DMS 273 (cell line): ENCODE results near the gene FUT2.
"Not testable (repeated sequence)": the region's sequence is repeated elsewhere in the genome, so short reads cannot be mapped to it uniquely, and the experiment has no call there.

ENCODE experiments used
- DNase-seq: peaks from one replicate; lab custom pipeline; 2025; ENCODE audit not compliant: unreplicated experiment; lab: John Stamatoyannopoulos, UW

FUT2 gene

DNA sequence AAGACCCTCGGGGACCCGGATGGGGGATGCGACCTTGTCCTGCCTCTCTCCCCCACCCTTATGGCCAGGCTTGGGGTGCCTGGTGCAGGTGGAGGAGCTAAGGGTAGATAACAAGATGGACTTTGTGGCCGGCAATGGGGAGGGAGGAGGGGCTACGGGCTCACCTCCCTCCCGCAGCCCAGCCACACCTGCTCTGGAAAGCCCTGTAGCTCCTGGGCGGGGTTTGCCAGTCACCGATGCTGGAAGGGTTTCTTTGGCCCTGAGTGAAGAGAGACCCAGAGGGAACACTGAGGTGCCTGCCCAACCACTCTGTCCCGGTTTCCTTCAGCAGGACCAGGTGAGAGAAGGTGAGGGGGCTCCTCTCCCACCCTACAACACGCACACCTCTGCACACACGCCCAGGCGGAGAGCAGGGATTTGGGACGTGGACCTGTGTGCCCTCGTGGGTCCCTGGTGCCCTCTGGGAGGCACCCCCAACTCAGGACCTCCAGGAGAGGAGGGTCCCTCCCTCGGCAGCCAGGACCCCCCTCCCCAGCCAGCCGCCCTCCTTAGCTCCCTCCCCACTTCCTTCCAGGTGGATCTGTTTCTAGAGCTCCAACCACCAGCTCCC, at the start of gene FUT2:
FUT2 (plus strand) TSS at position 229 of the 610 bp plus-strand sequence. CDS start 6,986 bp downstream, outside the sequence.
- no peak for DNase-seq

GRCh38 chr19:48646001-48646721, 49.6 kb upstream of the FUT2 start, which contains the start of gene CA11:
TSS of gene CA11 (minus strand) at chr19:48646187. CDS start at chr19:48645632, 555 bp downstream.
- peak; percentile 98 for DNase-seq

GRCh38 chr19:48646722-48647216, 49.0 kb upstream of the FUT2 start:
- peak; percentile 59 for DNase-seq

GRCh38 chr19:48648134-48648533, 47.6 kb upstream of the FUT2 start:
- peak; percentile 39 for DNase-seq

DNA sequence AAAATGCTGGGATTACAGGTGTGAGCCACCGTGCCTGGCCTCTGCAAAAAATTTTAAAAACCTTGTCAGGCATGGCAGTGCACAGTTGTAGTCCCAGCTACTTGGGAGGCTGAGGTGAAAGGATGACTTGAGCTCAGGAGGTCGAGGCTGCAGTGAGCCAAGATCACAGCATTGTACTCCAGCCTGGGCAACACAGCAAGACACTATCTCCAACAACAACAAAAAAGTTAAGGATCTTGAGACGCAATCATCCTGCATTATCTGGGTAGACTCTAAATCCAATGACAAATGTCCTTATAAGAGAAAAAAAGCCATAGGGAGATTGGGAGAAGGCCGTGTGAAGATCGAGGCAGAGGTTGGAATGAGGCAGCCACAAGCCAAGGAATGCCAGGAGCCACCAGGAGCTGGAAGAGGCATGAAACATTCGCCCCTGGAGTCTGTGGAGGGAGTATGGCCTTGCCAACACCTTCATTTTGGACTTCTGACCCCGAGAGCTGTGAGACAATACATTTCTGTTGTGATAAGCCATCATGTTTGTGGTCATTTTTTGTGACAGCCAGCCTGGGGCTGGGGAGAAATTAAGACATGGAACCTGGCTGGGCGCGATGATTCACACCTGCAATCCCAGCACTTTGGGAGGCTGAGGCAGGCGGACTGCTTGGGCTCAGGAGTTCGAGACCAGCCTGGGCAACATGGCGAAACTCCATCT, 44.6 kb upstream of the FUT2 start:
- DNase-seq = no peak

DNA sequence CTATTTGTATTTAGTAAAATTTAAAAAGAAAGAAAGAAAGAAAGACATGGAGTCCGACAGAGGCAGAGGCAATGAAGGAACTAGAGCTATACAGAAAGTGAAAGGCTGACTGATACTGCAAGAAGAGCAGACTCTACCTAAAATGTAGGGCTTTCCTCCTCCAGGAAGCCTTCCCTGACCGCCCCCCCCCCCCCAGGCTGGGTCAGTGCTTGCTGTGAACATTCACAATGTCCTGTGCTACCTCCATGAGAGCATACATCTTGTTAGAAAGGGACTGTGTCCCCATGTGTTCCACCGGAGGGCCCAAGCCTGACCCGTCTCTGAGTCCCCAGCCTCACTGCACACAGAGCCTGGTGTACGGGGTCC, 44.1 kb upstream of the FUT2 start:
- DNase-seq = no peak

DNA sequence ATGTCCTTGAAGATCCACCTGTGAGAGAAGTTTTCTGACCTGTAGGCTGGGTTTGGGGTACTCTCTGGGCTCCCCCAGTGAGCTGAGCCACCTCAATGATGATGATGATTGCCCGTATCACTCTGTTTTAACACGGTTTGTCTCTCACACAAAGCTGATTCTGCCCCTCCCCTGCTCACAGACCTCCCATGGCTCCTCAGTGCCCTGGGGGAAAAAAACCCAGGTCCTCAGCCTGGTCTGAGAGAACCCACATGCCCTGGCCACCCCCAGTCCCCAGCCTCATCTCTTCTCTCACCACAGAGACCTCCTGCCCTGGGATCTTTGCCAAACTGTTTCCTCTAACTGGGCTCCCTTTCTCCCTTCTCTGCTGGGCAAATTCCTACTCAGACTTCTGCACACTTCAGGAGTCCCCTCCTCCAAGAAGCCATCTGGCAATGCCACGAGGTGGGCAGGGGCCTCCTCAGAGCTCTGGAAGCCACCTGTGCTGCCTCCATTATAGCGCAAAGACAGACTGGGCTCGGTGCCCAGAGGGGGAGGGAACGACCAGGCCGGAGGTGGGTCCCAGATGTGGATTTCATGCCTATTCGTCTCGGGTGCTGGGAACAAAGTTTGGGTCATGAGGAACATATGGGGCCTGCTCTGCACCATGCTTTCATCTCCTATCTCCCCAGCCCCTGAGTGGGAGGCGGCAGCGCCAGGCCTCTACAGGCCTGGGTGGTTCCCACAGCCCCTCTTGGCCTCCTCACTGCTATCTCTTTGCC, 41.3 kb upstream of the FUT2 start:
- DNase-seq = peak; percentile 100

DNA sequence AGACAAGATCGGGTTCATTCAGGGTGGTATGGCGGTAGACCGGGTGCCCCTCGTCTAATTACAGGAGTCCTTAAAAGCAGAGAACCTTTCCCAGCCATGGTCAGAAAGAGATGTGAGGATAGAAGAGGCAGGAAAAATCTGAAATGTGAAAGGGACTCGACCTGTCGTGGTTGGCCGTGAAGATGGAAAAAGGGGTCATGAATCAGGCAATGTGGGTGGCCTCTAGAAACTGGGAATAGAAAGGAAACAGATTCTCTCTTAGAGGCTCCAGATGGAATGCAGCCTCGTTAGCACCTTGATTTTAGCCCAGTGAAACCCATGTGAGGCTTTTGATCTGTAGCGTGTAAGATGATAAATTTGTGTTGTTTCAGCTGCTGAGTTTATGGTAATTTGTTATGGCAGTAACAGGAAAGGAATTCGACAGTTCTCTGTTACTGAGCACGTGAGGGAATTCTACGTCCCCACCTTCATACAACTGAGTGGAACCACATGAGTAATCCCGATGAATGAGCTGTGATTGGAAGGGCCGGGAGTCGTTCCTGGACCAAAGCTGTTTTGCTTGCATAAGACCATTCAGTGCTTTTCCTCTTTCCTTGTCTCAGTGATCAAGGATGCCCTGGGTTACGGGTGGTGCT, 38.8 kb upstream of the FUT2 start:
- peak; percentile 74 for DNase-seq

GRCh38 chr19:48657828-48658227, 37.9 kb upstream of the FUT2 start:
- DNase-seq = not testable (repeated sequence)

GRCh38 chr19:48658483-48658882, 37.3 kb upstream of the FUT2 start:
- no peak for DNase-seq

- DNase-seq = peak; percentile 95
These were observed 36.0 kb upstream of the FUT2 start for GRCh38 chr19:48659768-48660167.

DNA sequence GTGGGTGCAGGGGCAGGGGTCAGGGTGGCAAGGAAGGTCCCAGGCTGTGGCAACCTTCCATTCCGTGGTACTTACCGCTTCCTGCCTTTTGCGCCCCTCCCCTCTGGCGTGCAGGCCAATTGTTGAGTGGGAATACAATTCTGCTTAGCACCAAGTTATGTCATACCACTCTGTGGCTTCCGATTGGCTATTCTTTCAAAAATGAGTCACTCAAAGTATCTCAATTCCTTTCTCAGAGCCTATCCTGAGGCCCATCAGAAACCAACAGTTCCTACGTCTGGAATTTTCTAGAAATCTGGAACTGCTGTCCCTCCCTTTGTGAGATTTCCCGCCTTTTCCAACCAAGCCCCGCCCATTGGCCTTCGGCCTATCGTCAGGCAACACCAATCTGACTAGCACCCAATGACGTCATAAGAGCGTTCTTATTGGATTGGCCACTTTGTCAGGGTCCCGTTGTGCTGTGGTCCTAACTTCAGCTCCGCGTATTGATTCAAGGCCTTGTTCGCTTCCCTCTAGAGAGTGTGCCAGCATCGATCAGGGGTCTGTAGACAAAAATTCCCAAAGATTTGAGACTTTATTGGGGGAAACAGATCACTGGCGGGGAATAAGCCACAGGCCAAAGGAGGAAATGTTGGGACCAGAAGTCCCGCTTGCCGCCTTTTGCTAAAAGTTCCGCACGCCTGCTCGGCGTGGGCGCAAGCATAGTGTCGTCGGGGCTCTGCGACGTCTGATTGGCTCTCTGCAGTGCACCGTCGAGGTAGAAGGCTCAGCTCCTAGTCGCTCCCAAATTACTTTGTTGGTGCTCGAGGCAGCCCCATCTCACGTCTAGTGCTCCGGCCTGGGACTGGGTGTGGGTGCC, 34.7 kb upstream of the FUT2 start:
- peak; percentile 99 for DNase-seq

- DNase-seq = no peak
These were observed 34.1 kb upstream of the FUT2 start for GRCh38 chr19:48661711-48662090.

DNA sequence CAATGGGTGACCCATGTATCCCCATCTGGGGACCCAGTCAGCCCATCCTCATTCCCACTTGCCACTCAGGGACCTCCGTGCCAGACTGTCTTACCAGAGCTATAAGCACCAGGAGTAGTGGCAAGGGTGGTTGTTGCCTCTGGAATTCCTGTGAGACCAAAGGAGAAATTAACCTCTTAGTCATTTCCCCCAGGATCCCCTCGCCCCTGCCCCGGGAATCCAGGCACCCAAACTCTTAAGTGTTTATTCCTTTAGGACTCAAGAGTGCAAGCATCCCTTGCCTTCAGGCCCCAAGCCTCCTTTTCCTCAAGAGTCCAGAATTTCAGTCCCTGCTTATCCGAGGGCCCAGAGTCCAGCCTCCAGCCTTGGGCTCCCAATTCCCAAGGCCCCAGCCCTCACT, 32.1 kb upstream of the FUT2 start:
- DNase-seq = no peak

- no peak for DNase-seq
These were observed 31.3 kb upstream of the FUT2 start for GRCh38 chr19:48664476-48664875.

GRCh38 chr19:48665786-48666185, 30.0 kb upstream of the FUT2 start:
- DNase-seq = no peak

DNA sequence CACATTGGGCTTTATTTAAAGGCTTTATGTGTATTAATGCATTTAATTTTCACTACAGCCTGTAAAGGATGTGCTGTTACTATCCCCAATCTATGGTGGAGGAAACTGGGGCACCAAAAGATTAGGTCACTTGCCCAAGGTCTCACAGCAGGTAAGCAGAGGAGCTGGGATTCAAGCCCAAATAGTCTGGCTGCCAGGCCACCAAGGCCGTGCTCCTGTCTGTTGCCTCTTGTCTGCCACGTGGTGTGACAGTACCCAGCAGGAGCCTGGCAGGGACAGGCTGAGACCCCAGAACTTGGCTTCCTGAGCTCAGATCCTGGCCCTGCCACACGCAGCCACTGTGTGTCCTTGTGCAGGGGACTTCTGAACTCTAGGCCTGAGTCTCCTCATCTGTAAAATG, 27.4 kb upstream of the FUT2 start:
- no peak for DNase-seq

DNA sequence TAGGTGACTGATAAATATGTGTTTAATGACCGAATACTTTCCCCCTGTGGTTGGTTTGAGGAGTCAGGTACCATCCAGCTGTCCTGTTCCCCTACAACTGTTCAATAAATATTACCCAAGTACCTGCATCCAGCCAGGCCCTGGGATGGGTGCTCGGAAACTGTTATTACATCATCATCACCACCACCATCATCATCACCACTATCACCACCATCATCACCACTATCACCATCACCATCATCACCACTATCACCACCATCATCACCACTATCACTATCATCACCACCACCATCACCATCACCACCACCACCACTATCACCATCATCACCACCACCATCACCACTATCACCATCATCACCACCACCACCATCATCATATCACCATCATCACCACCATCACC, 27.0 kb upstream of the FUT2 start:
- no peak for DNase-seq

DNA sequence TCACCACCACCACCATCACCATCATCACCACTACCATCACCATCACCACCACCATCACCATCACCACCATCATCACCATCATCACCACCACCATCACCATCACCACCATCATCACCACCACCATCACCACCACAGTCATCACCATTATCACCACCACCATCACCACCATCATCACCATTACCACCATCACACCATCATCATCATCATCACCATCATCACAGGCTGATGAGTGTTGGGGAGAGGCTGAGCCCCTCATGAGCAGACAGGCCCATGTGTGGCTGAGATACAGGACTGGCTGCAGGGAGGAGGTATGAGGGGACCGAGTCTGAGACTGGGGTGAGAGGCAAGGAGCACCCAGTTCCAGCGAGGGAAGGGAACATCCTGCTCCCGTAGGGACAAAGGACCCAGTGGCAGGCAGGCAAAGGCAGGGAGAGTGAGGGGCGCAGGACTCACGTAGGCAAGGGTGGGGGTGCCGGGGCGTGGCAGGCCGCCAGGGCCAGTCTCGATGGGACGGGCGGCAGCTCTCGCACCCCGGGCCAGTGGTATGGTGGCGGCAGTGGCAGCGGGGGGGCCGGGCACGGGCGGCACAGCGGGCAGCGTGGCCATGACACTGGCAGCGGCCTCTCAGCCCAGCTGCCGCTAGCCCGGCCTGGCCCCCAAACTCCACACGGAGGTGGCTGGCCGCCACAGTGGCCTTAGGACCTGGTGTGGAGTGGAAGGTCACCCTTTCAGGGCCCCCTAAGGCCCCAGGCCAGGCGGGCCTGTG, 25.7 kb upstream of the FUT2 start:
- DNase-seq = no peak
